OCI-LY1 (cell line): ENCODE results near the gene OTOF.

ENCODE experiments used
- H2AFZ ChIP-seq: fragments of 200-600 bp; sonication (generic), shearing (Covaris generic); 2 replicates; pipeline ENCODE4 v1.6.0; 2014; ENCODE audit warnings: antibody characterized with exemption, mild to moderate bottlenecking, low read length
- H3F3A ChIP-seq: fragments of 200-600 bp; sonication (generic), shearing (Covaris generic); 2 replicates; pipeline ENCODE4 v1.6.0; 2014; ENCODE audit warnings: mild to moderate bottlenecking, antibody characterized with exemption, low read length, moderate library complexity; ENCODE audit not compliant: insufficient read depth
- H3K27ac ChIP-seq: fragments of 200-600 bp; sonication (generic); 2 replicates; pipeline ENCODE4 v1.5.1; 2014; ENCODE audit warnings: low read length, mixed run types, mild to moderate bottlenecking, low read depth; ENCODE audit not compliant: poor library complexity, severe bottlenecking
- H3K27me3 ChIP-seq: fragments of 200-600 bp; sonication (generic); 2 replicates; pipeline ENCODE4 v1.6.0; 2014; ENCODE audit warnings: antibody characterized with exemption, mild to moderate bottlenecking, low read length, moderate library complexity; ENCODE audit not compliant: insufficient read depth
- H3K36me3 ChIP-seq: fragments of 200-600 bp; sonication (generic); 2 replicates; pipeline ENCODE4 v1.6.1; 2014; ENCODE audit warnings: mild to moderate bottlenecking, antibody characterized with exemption, low read length, moderate library complexity, mixed read lengths; ENCODE audit not compliant: insufficient read depth
- H3K4me1 ChIP-seq: fragments of 200-600 bp; sonication (generic); 2 replicates; pipeline ENCODE4 v1.5.1; 2014; ENCODE audit warnings: mild to moderate bottlenecking, low read length, moderate library complexity; ENCODE audit not compliant: insufficient read depth, severe bottlenecking
- H3K4me2 ChIP-seq: fragments of 200-600 bp; sonication (generic), shearing (Covaris generic); 2 replicates; pipeline ENCODE4 v1.6.1; 2014; ENCODE audit warnings: low read length
- H3K4me3 ChIP-seq: fragments of 200-600 bp; sonication (generic); 2 replicates; pipeline ENCODE4 v1.5.1; 2014; ENCODE audit warnings: low read length, low read depth, mild to moderate bottlenecking, mixed read lengths; ENCODE audit not compliant: poor library complexity, severe bottlenecking
- H3K79me2 ChIP-seq: fragments of 200-600 bp; shearing (Covaris generic); 2 replicates; pipeline ENCODE4 v1.6.1; 2016; ENCODE audit warnings: mixed run types, low read length, mixed read lengths; ENCODE audit not compliant: insufficient read depth
- H3K9ac ChIP-seq: fragments of 200-600 bp; sonication (generic), shearing (Covaris generic); 2 replicates; pipeline ENCODE4 v1.6.1; 2014; ENCODE audit warnings: mild to moderate bottlenecking, low read length, mixed read lengths
- H3K9me2 ChIP-seq: fragments of 200-600 bp; sonication (generic), shearing (Covaris generic); 2 replicates; pipeline ENCODE4 v1.6.1; 2014; ENCODE audit warnings: low read depth, mild to moderate bottlenecking, low read length, mixed read lengths
- H3K9me3 ChIP-seq: fragments of 200-600 bp; shearing (Covaris generic); 2 replicates; pipeline ENCODE4 v1.6.1; 2014; ENCODE audit warnings: low read length, mixed read lengths
- H4K20me1 ChIP-seq: fragments of 200-600 bp; sonication (generic), shearing (Covaris generic); 2 replicates; pipeline ENCODE4 v1.6.0; 2016; ENCODE audit warnings: mild to moderate bottlenecking, low read length; ENCODE audit not compliant: insufficient read depth
- CTCF ChIP-seq: fragments of 200-600 bp; sonication (generic), shearing (Covaris generic); IDR thresholded peaks from 2 replicates; pipeline ENCODE4 v1.5.1; 2017; ENCODE audit warnings: mild to moderate bottlenecking, antibody characterized with exemption, low read length, moderate library complexity, mixed read lengths
- EZH2 ChIP-seq: fragments of 200-600 bp; sonication (generic), shearing (Covaris generic); IDR thresholded peaks from 2 replicates; pipeline ENCODE4 v1.8.0; 2017; ENCODE audit warnings: borderline replicate concordance, mixed run types, mild to moderate bottlenecking, antibody characterized with exemption, low read length, moderate library complexity, mixed read lengths

OTOF gene

GRCh38 chr2:26410764-26411243 is 67.1 kb downstream of the OTOF start:
- Histone ChIP-seq H3K4me3 (no peak overlapping the region), H3K79me2 (no peaks in the 10 kb centered on the region), H3K36me3 (no peaks in the 10 kb centered on the region), H4K20me1 (no peaks in the 10 kb centered on the region), H3K9ac (no peak overlapping the region), H3K9me3 (no peaks in the 10 kb centered on the region), H3K9me2 (no peaks in the 10 kb centered on the region), H3K27me3 (no peaks in the 10 kb centered on the region; the same call in 1 of the 2 replicates), H3K4me1 (peaks cover 9% of the 10 kb centered on the region), H3K27ac (no peak overlapping the region), H2AFZ (no peak overlapping the region), H3K4me2 (no peak overlapping the region), H3F3A (no peaks in the 10 kb centered on the region)
- no peak for TF ChIP-seq EZH2
- TF ChIP-seq CTCF: no peak

- TF ChIP-seq EZH2 (no peak), CTCF (no peak)
- H3K4me1 ChIP-seq: peaks cover 9% of the 10 kb centered on the region
These were observed 68.1 kb downstream of the OTOF start for GRCh38 chr2:26409785-26410184.

GRCh38 chr2:26407526-26407925 is 70.4 kb downstream of the OTOF start:
- Histone ChIP-seq H3K27me3 (no peaks in the 10 kb centered on the region), H2AFZ (no peak overlapping the region), H4K20me1 (no peaks in the 10 kb centered on the region), H3K4me2 (no peak overlapping the region), H3K9me3 (no peaks in the 10 kb centered on the region), H3K27ac (no peak overlapping the region), H3K79me2 (no peaks in the 10 kb centered on the region), H3K9me2 (no peaks in the 10 kb centered on the region), H3K4me3 (no peak overlapping the region), H3K36me3 (no peaks in the 10 kb centered on the region), H3K9ac (no peak overlapping the region), H3K4me1 (peaks cover 9% of the 10 kb centered on the region), H3F3A (no peaks in the 10 kb centered on the region)
- TF ChIP-seq CTCF: no peak
- TF ChIP-seq EZH2: no peak

More at GRCh38 chr2:26409785-26410184, 68.1 kb downstream of the OTOF start:
- Histone ChIP-seq H3K4me3 (no peak overlapping the region), H3F3A (no peaks in the 10 kb centered on the region), H3K36me3 (no peaks in the 10 kb centered on the region), H3K27ac (no peak overlapping the region), H3K4me2 (no peak overlapping the region), H4K20me1 (no peaks in the 10 kb centered on the region), H3K9me3 (no peaks in the 10 kb centered on the region), H3K79me2 (no peaks in the 10 kb centered on the region), H3K27me3 (no peaks in the 10 kb centered on the region), H3K9me2 (no peaks in the 10 kb centered on the region), H2AFZ (no peak overlapping the region), H3K9ac (no peak overlapping the region)
